Loucy (cell line): ENCODE measurements around the gene GBF1.

Experiments
- H2AFZ ChIP-seq: fragments of 200-600 bp; sonication (generic); 2 replicates; pipeline ENCODE4 v1.6.0; 2016; ENCODE audit warnings: antibody characterized with exemption, mild to moderate bottlenecking, low read length, moderate library complexity
- H3F3A ChIP-seq: fragments of 200-600 bp; 2 replicates; pipeline ENCODE4 v1.6.0; 2016; ENCODE audit warnings: antibody characterized with exemption, low read depth, mild to moderate bottlenecking
- H3K27me3 ChIP-seq: fragments of 200-600 bp; sonication (generic); 2 replicates; pipeline ENCODE4 v1.6.1; 2014; ENCODE audit warnings: low read length, mild to moderate bottlenecking; ENCODE audit not compliant: insufficient read depth, poor library complexity, severe bottlenecking
- H3K36me3 ChIP-seq: fragments of 200-600 bp; sonication (generic); 2 replicates; pipeline ENCODE4 v1.6.1; 2016; ENCODE audit warnings: low read length; ENCODE audit not compliant: insufficient read depth
- H3K4me1 ChIP-seq: fragments of 200-600 bp; sonication (generic); 2 replicates; pipeline ENCODE4 v1.5.1; 2014; ENCODE audit warnings: low read length, mild to moderate bottlenecking; ENCODE audit not compliant: insufficient read depth, poor library complexity, severe bottlenecking
- H3K4me2 ChIP-seq: fragments of 200-600 bp; sonication (generic); 2 replicates; pipeline ENCODE4 v1.6.0; 2014; ENCODE audit warnings: antibody characterized with exemption, low read length, low read depth, mild to moderate bottlenecking; ENCODE audit not compliant: poor library complexity, severe bottlenecking
- H3K4me3 ChIP-seq: fragments of 200-600 bp; sonication (generic); 2 replicates; pipeline ENCODE4 v1.5.1; 2014; ENCODE audit warnings: low read length, mild to moderate bottlenecking, mixed read lengths; ENCODE audit not compliant: poor library complexity, severe bottlenecking
- H3K79me2 ChIP-seq: fragments of 200-600 bp; sonication (generic); 2 replicates; pipeline ENCODE4 v1.6.1; 2014; ENCODE audit warnings: low read length; ENCODE audit not compliant: insufficient read depth
- H3K9ac ChIP-seq: fragments of 200-600 bp; sonication (generic); 2 replicates; pipeline ENCODE4 v1.6.0; 2014; ENCODE audit warnings: mild to moderate bottlenecking, low read depth, low read length, moderate library complexity; ENCODE audit not compliant: poor library complexity, severe bottlenecking
- H3K9me2 ChIP-seq: fragments of 200-600 bp; sonication (generic); replicated peaks from 2 replicates; pipeline ENCODE4 v1.6.1; 2016; ENCODE audit warnings: low read depth, low read length, mixed read lengths
- H3K9me3 ChIP-seq: fragments of 200-600 bp; sonication (generic); 2 replicates; pipeline ENCODE4 v1.6.1; 2014; ENCODE audit warnings: mild to moderate bottlenecking, antibody characterized with exemption, low read length, low read depth; ENCODE audit not compliant: insufficient read depth
- H4K20me1 ChIP-seq: fragments of 200-600 bp; sonication (generic); 2 replicates; pipeline ENCODE4 v1.6.0; 2014; ENCODE audit warnings: antibody characterized with exemption, low read length, mild to moderate bottlenecking; ENCODE audit not compliant: insufficient read depth, poor library complexity, severe bottlenecking
- CTCF ChIP-seq: fragments of 200-600 bp; sonication (generic); conservative IDR thresholded peaks from 2 replicates; pipeline ENCODE4 v1.5.1; 2014; ENCODE audit warnings: mild to moderate bottlenecking, antibody characterized with exemption, low read length
- EZH2phosphoT487 ChIP-seq: fragments of 200-600 bp; IDR thresholded peaks from 2 replicates; pipeline ENCODE4 v1.6.1; 2018; ENCODE audit warnings: antibody characterized with exemption, mild to moderate bottlenecking, moderate library complexity, borderline replicate concordance

GBF1 gene

GRCh38 chr10:102316421-102316820 lies 71.1 kb downstream of the GBF1 start:
- TF ChIP-seq EZH2phosphoT487: no peak
- TF ChIP-seq CTCF: no peak
- H3K79me2 ChIP-seq: peaks cover 46% of the 10 kb centered on the region; the same call in 1 of the 2 replicates
- H3K27me3 ChIP-seq: no peaks in the 10 kb centered on the region
- no peaks in the 10 kb centered on the region for H3K9me2 ChIP-seq
- no peak overlapping the region for H2AFZ ChIP-seq
- no peak overlapping the region for H3K4me3 ChIP-seq
- H3K4me2 ChIP-seq: no peak overlapping the region
- H3F3A ChIP-seq: no peaks in the 10 kb centered on the region
- H3K36me3 ChIP-seq: peaks cover 11% of the 10 kb centered on the region; the same call in 1 of the 2 replicates
- H3K9me3 ChIP-seq: no peaks in the 10 kb centered on the region
- H3K4me1 ChIP-seq: no peaks in the 10 kb centered on the region
- H3K9ac ChIP-seq: no peak overlapping the region
- H4K20me1 ChIP-seq: peaks cover 32% of the 10 kb centered on the region

GRCh38 chr10:102322914-102323313 lies 77.6 kb downstream of the GBF1 start:
- no peaks in the 10 kb centered on the region; the same call in 1 of the 2 replicates for H3F3A ChIP-seq
- no peak overlapping the region for H3K9ac ChIP-seq
- peaks cover 9% of the 10 kb centered on the region; the same call in 1 of the 2 replicates for H3K36me3 ChIP-seq
- H3K4me3 ChIP-seq: peak overlapping the region; percentile 29
- peaks cover 40% of the 10 kb centered on the region; the same call in 1 of the 2 replicates for H3K79me2 ChIP-seq
- no peaks in the 10 kb centered on the region for H3K9me3 ChIP-seq
- peak overlapping the region; percentile 57 for H3K4me2 ChIP-seq
- H4K20me1 ChIP-seq: peaks cover 66% of the 10 kb centered on the region
- no peaks in the 10 kb centered on the region for H3K9me2 ChIP-seq
- H3K27me3 ChIP-seq: no peaks in the 10 kb centered on the region
- peaks cover 21% of the 10 kb centered on the region for H3K4me1 ChIP-seq
- no peak overlapping the region for H2AFZ ChIP-seq
- TF ChIP-seq CTCF: no peak
- TF ChIP-seq EZH2phosphoT487: 0 out of 2 replicates have a peak, but pooled peaks have one; percentile 4

GRCh38 chr10:102324061-102324460 lies 78.7 kb downstream of the GBF1 start:
- no peak overlapping the region for H2AFZ ChIP-seq
- TF ChIP-seq CTCF: no peak
- TF ChIP-seq EZH2phosphoT487: no peak
- peaks cover 9% of the 10 kb centered on the region; the same call in 1 of the 2 replicates for H3K36me3 ChIP-seq
- peaks cover 21% of the 10 kb centered on the region for H3K4me1 ChIP-seq
- H3K4me3 ChIP-seq: no peak overlapping the region
- H3K9ac ChIP-seq: no peak overlapping the region
- peaks cover 66% of the 10 kb centered on the region for H4K20me1 ChIP-seq
- no peaks in the 10 kb centered on the region for H3K9me3 ChIP-seq
- H3K79me2 ChIP-seq: peaks cover 44% of the 10 kb centered on the region; the same call in 1 of the 2 replicates
- no peaks in the 10 kb centered on the region for H3K9me2 ChIP-seq
- H3K27me3 ChIP-seq: no peaks in the 10 kb centered on the region
- no peaks in the 10 kb centered on the region; the same call in 1 of the 2 replicates for H3F3A ChIP-seq
- no peak overlapping the region for H3K4me2 ChIP-seq
